NCI-H1417 treated with DMSO at 0.1 percent for 48 hours (cell line): ENCODE results near the gene LSAMP.

Experiments
- DNase-seq: peaks from one replicate; lab custom pipeline; 2025; lab: John Stamatoyannopoulos, UW

Gene LSAMP

DNA sequence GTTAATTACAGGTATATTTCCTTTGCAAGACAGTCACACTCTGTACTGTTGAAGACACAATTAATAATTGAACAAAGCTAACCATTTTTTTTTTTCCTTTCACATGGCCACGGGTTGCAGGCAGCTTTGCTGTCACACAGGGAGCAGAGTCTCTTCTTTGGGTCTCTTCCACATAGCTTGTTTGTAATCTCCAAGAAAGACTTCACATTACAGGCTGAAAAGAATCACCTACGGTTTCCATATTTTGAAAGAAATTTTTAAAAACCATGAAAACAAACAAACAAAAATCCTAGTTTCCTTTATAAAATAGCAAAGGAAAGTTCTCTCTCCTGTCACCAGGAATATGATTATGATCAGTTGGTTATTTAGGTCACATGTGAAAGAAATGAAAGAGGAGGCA is 429.4 kb downstream of the LSAMP start:
- no peak for DNase-seq

GRCh38 chr3:116007000-116007399 is 438.3 kb downstream of the LSAMP start:
- DNase-seq, result no peak

- no peak for DNase-seq
Observed at GRCh38 chr3:116005404-116005803, 439.9 kb downstream of the LSAMP start.

- DNase-seq, result no peak
Observed at GRCh38 chr3:116002235-116002634, 443.1 kb downstream of the LSAMP start.

- no peak for DNase-seq
Observed at GRCh38 chr3:116001151-116001621, 444.1 kb downstream of the LSAMP start.

GRCh38 chr3:116000311-116000710 is 445.0 kb downstream of the LSAMP start:
- no peak for DNase-seq

- DNase-seq, result no peak
Observed at GRCh38 chr3:115999613-116000012, 445.7 kb downstream of the LSAMP start.

- DNase-seq, result no peak
Observed at GRCh38 chr3:115999001-115999585, 446.2 kb downstream of the LSAMP start.

GRCh38 chr3:115996420-115997108 is 448.7 kb downstream of the LSAMP start:
- no peak for DNase-seq

DNA sequence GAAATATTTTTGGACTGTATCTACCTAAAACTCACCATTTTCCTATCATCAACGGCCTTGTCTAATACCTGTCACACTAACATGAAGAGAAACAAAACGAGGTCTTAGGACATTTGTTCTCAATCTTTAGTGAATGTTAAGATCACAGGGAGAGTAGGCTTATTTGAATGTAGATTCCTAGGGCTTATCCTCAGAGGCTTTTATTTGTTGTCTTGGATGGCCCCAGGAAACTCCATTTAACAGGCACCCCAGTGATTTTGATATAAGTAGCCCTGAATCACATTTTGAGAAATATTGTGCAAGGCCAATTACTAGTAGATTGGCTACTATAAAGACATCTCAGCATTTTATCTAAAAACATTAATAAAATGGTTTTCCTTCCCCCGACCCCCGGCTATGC is 454.6 kb downstream of the LSAMP start:
- no peak for DNase-seq

DNA sequence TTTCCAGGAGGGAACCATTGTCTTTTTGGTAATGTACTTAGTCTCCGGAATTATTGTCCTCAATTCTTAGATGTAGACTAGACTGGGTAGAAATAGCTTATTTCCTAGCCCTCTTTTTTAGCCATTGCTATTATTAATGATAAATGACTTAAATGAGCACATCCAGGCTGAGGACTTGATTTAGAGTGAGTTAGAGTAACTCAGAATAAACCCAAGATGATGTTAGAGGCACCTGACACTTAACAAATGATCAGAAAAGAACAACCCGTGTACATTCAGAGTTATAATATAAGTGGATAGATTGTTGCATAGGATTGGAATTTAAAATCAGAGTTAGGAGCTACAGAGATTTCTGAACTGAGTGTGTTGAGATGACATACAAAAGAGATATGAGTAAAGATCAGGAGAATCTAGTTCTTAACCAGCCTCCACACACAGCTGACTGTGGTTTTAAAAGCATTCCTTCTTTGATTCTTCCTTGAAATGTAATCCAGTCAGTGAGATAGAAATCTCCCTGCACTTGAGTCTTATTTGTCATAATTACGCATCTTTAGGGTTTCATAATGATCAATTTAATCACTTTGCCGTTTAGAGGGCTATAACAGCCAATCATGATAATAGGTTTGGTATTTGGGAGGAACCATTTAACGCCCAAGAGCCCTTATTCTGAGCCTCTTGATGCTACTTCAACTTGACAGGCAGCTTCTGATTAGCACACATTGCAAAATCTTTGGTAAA is 455.4 kb downstream of the LSAMP start:
- DNase-seq, result peak; percentile 6

- DNase-seq, result no peak
Observed at GRCh38 chr3:115986555-115987207, 458.6 kb downstream of the LSAMP start.

DNA sequence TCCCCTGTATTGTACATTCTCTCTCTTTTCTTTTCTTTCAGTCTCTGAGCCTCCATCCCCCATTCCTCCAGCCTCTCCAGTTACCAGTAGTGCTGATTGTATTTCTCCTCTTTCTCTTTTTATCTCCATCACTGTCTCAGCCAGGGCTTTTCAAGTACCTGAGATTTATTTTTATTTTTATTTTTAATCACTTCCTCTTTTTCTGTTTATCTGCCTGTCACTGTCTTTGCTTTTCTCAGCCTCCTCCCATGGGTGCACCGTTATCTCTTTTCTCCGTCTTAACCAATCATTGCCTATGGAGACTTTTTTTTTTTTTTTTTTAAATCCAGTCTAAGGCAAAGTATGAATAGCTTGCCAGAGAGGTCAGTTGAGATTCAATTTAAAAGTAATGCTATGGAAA is 462.7 kb downstream of the LSAMP start:
- no peak for DNase-seq

DNA sequence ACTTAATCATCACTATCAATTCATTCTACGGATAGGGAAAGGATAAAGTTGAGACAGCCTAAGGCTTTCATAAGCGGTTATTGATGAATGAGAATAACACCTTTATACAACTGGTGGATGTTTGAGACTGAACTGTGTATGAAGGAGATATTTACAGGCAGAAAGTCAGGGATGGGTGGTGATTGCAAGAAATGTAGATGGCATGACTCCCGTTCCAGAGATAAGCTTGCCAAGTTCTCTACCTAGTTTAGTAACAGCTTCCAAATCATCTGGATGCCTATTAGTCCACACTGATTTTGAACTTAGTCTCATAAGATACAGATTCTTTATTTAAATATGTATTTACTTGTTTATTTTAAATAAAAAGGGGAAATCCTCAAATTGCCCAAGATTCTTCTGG is 463.2 kb downstream of the LSAMP start:
- DNase-seq, result no peak

GRCh38 chr3:115980709-115981108 is 464.6 kb downstream of the LSAMP start:
- no peak for DNase-seq

DNA sequence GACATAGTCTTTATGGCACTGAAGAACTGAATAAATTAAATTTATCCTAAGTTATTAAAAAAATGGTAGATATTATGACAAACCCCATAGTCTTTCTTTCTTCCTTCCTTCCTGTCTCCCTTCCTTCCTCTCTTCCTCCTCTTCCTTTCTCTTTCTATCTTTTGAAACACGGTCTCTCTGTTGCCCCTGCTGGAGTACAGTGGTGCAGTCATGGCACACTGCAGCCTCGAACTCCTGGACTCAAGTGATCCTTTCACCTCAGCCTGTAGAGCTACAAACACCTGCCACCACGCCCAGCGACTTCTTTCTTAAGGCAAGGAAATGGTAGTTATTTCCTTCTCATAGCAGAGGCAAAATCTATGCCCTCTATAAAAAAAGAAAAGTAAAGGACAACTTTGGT is 467.4 kb downstream of the LSAMP start:
- no peak for DNase-seq

DNA sequence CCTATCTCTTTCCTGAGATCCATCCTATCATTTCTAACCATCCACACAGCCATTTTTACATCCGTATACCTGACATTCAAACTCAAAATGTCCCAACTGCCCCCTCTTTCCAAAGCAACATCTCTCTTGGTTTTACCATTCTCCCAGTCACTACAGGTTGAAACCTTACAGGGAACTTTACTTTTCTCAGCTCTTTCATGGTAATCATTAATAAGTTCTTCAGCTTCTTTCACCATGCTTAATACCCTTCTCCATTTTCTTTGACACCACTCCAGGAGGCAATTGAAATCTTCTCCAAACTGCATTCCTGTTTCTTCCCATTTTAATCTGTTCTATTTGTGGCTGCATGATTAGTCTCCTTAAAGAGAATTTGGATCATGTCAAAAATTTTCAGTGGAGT is 469.5 kb downstream of the LSAMP start:
- no peak for DNase-seq

GRCh38 chr3:115975353-115975752 is 469.9 kb downstream of the LSAMP start:
- DNase-seq, result no peak

- DNase-seq, result no peak
Observed at GRCh38 chr3:115974940-115975339, 470.3 kb downstream of the LSAMP start.

GRCh38 chr3:115968871-115969270 is 476.4 kb downstream of the LSAMP start:
- no peak for DNase-seq

- DNase-seq, result no peak
Observed at GRCh38 chr3:115961380-115961779, 483.9 kb downstream of the LSAMP start.

- no peak for DNase-seq
Observed at GRCh38 chr3:115960799-115961198, 484.5 kb downstream of the LSAMP start.

DNA sequence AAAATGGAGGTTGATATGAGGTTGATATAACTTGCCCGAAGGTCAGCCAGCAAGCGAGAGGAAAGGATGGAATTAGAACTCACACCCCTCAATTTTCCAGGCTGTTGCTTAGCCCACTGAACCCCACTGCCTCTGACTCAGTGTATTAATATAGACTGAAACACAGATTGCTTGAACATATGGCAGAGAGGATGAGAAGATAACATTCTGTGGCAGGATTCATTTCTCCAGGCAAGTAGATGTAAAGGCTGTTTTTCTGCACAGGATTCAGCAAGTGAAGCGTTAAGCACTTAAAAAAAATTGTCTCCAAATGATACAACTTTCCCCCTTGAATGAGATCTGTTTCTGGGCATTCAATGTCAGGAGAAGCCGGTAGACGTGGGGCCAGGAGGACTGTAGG is 486.8 kb downstream of the LSAMP start:
- DNase-seq, result no peak
